Stomach (tissue), 4 donors: ENCODE measurements around the gene SDR42E2.

Source experiments
- CTCF ChIP-seq, 7 experiments: fragments of 450-650 bp in 4 of 7; fragments of 200-600 bp in 3 of 7; sonication (generic) in 3 of 7; IDR thresholded peaks; one replicate each; pipeline ENCODE4 v1.5.1; 2016 to 2019; ENCODE audit warnings: antibody characterized with exemption in 7 of 7, control low read depth in 2 of 7, mild to moderate bottlenecking in 1 of 7
- POLR2AphosphoS5 ChIP-seq, 3 donors: sonication (generic); formaldehyde crosslinking; IDR thresholded peaks; one replicate each; pipeline ENCODE4 v1.6.1; 2016; ENCODE audit warnings: antibody characterized with exemption in 3 of 3

GRCh38 chr16:22207715-22208360 is 45.5 kb downstream of the SDR42E2 start:
- no peak for TF ChIP-seq CTCF (IDR thresholded peaks at IDR 0.05)
- TF ChIP-seq POLR2AphosphoS5 (IDR thresholded peaks at IDR 0.05): no peak
